22Rv1 (cell line): ENCODE data around the gene OTUD1.

ENCODE experiments used
- H3K27ac ChIP-seq: fragments of 450-650 bp; 2 replicates; pipeline ENCODE4 v1.5.1; 2017
- CTCF ChIP-seq: fragments of 450-650 bp; IDR thresholded peaks from 2 replicates; pipeline ENCODE4 v1.5.1; 2017; ENCODE audit warnings: mild to moderate bottlenecking
- ZFX ChIP-seq: fragments of 450-650 bp; IDR thresholded peaks from 2 replicates; pipeline ENCODE4 v1.6.1; 2017; ENCODE audit warnings: antibody characterized with exemption, borderline replicate concordance

Gene OTUD1

GRCh38 chr10:23439452-23439960 lies 631 bp downstream of the OTUD1 start:
- TF ChIP-seq CTCF (no peak), ZFX (no peak)
- peak overlapping the region; percentile 65 for H3K27ac ChIP-seq

- TF ChIP-seq CTCF (no peak), ZFX (no peak)
- H3K27ac ChIP-seq, result peak overlapping the region; percentile 65; the same call in 1 of the 2 replicates
Observed at GRCh38 chr10:23439961-23440889, 1.4 kb downstream of the OTUD1 start.

- H3K27ac ChIP-seq, result no peak overlapping the region
- TF ChIP-seq ZFX, result no peak
Observed at GRCh38 chr10:23441251-23441650, 2.4 kb downstream of the OTUD1 start.

GRCh38 chr10:23442936-23443335 lies 4.1 kb downstream of the OTUD1 start:
- TF ChIP-seq ZFX, result no peak
- TF ChIP-seq CTCF, result no peak
- no peak overlapping the region for H3K27ac ChIP-seq

- H3K27ac ChIP-seq, result no peak overlapping the region
- TF ChIP-seq ZFX (no peak), CTCF (no peak)
Observed at GRCh38 chr10:23445591-23445990, 6.7 kb downstream of the OTUD1 start.

- H3K27ac ChIP-seq, result no peak overlapping the region
- TF ChIP-seq CTCF (no peak), ZFX (no peak)
Observed at GRCh38 chr10:23448323-23448722, 9.4 kb downstream of the OTUD1 start.

GRCh38 chr10:23448802-23449570 lies 10.1 kb downstream of the OTUD1 start:
- H3K27ac ChIP-seq, result no peak overlapping the region
- no peak for TF ChIP-seq CTCF
- TF ChIP-seq ZFX, result no peak
